SK-N-SH (cell line): ENCODE results near the gene BRCA2.

Experiments used
- CTCF ChIP-seq: fragments of 200-600 bp; sonication (generic); IDR thresholded peaks from 2 replicates; pipeline ENCODE4 v1.6.1; 2017; ENCODE audit warnings: antibody characterized with exemption, mild to moderate bottlenecking, moderate library complexity
- EP300 ChIP-seq, 2 experiments: IDR thresholded peaks; 2 replicates each; pipeline versions ENCODE4 v1.4.0 to v1.6.1; 2012; ENCODE audit warnings: borderline replicate concordance in 1 of 2, low read depth in 1 of 2, low read length in 1 of 2
- EZH2phosphoT487 ChIP-seq: fragments of 200-600 bp; sonication (generic); IDR thresholded peaks from 2 replicates; pipeline ENCODE4 v1.6.1; 2017; ENCODE audit warnings: low read depth, mixed run types, mild to moderate bottlenecking, antibody characterized with exemption, moderate library complexity, borderline replicate concordance
- FOXJ3 ChIP-seq: sonication (generic); formaldehyde crosslinking; IDR thresholded peaks from 2 replicates; pipeline ENCODE4 v1.5.1; 2020; ENCODE audit warnings: mild to moderate bottlenecking, missing genetic modification reagents
- POLR2AphosphoS5 ChIP-seq: IDR thresholded peaks from 2 replicates; pipeline ENCODE4 v1.6.1; 2012; ENCODE audit warnings: low read depth, low read length
- RAD21 ChIP-seq: IDR thresholded peaks from 2 replicates; pipeline ENCODE4 v1.6.1; 2012; ENCODE audit warnings: mild to moderate bottlenecking, low read length
- TEAD4 ChIP-seq: IDR thresholded peaks from 2 replicates; pipeline ENCODE4 v1.4.0; 2012; ENCODE audit warnings: mild to moderate bottlenecking, borderline replicate concordance; ENCODE audit not compliant: insufficient read depth
- YY1 ChIP-seq: IDR thresholded peaks from 2 replicates; pipeline ENCODE4 v1.4.0; 2012; ENCODE audit warnings: low read depth, mild to moderate bottlenecking

- TF ChIP-seq TEAD4 (no peak), YY1 (no peak), CTCF (no peak), FOXJ3 (no peak), POLR2AphosphoS5 (no peak), RAD21 (no peak), EP300 (IDR thresholded peaks at IDR 0.05; ENCODE audit: borderline replicate concordance in 1 of 2, low read depth in 1 of 2, low read length in 1 of 2) (no peak), EZH2phosphoT487 (no peak)
Observed at GRCh38 chr13:32431361-32431760, 116.1 kb downstream of the BRCA2 start.
